Measurements from ENCODE around the gene RHBDD2.

The RHBDD2 gene

DNA sequence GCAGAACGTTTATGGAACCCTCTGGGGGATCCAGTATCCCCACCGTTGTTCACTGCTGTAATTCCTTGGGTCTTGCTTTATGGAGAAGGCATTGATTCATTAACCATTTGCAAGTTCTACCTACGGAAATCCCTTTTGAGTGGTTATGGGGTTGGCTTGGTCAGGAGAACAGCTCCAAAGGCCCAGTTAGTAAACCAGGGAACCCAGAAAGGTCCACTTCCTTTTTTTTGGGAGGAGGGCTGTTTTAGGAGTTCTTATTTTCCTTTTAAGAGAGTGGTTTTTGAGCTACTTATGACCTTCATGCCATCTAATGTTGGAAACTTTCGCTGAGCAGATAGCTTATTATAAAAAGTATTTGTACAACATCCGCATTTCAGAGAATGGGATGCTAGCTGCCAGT is 37.4 kb downstream of the RHBDD2 start:
- DNase-seq: no peak

GRCh38 chr7:75916685-75917634 is 38.1 kb downstream of the RHBDD2 start:
- DNase-seq: no peak

GRCh38 chr7:75920431-75921161 is 41.8 kb downstream of the RHBDD2 start:
- no peak for DNase-seq

GRCh38 chr7:75921479-75921878 is 42.6 kb downstream of the RHBDD2 start:
- DNase-seq: no peak

DNA sequence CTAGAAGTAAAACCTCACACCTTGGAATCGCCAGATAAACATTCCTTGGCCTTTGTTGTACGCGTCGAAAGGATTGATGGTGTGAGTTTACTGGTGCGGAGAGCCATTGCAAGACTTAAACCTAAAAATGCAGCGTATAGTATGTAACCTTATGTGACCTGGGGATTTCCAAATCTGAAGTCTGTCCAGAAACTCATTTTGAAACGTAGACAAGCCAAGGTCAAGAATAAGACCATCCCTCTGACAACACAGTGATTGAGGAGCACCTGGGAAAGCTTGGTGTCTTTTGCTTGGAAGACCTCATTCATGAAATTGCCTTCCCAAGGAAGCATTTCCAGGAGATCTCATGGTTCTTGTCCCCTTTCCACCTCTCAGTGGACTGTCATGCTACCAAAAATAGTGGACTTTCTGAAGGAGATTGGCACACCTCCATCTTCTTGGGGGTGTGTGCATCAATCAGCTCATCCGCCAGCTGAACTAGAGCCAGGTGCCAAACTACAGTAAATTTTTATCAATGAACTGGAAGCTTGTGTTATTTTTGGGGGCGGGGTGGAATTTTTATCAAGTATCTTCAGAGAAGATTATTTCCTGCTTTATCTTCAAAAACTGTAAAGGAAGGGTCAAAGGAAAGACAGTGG is 44.3 kb downstream of the RHBDD2 start:
- DNase-seq: no peak

- DNase-seq: no peak
These were observed 45.4 kb downstream of the RHBDD2 start for GRCh38 chr7:75924256-75924655.

- no peak for DNase-seq
These were observed 46.1 kb downstream of the RHBDD2 start for GRCh38 chr7:75924889-75925288.

GRCh38 chr7:75925717-75926435 is 47.0 kb downstream of the RHBDD2 start:
- peak in 23 of 58 donors; percentile 1 to 70 (median 14) for DNase-seq

- no peak for DNase-seq
These were observed 49.7 kb downstream of the RHBDD2 start for GRCh38 chr7:75928568-75928914.

DNA sequence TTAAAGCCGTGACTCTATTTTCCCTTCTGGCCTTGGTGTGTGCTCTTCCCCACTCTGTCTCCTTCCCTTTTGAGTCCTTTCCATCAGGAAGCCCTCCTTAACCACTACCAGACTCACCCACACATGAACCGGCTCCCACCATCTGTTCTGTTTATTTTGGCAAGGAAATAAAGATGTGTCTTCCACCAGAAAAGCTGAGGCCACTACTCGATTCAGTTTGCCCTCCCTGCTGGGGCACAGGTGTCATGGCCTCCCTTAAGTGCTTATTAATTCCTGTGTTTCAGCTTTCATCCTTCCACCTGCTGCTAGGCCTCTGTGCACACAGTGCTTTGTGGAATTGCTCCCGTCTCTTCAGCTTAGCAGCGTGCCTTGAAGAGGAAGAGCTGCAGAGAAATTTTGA is 52.8 kb downstream of the RHBDD2 start:
- no peak for DNase-seq

- DNase-seq: peak in 54 of 58 donors; percentile 8 to 86 (median 49)
These were observed 59.3 kb downstream of the RHBDD2 start for GRCh38 chr7:75937958-75938786.

Measured in anterior cingulate cortex (tissue), 58 donors.